Cardiac muscle cell (in vitro differentiated cells and primary cell): ENCODE results near the gene TNFRSF17. TPM values are rescaled to one million over a fixed set of nuclear protein-coding genes. Genes with fewer than 3 reads are reported as not detected.
"Not testable (repeated sequence)": the region's sequence is repeated elsewhere in the genome, so short reads cannot be mapped to it uniquely, and the experiment has no call there.

Experiments used
- DNase-seq, 2 donors: peaks; one replicate each; pipeline versions ENCODE4 v3.0.0 to v3.0.0-alpha.2; 2010 to 2017; ENCODE audit warnings: low read depth in 1 of 2, low spot score in 1 of 2
- H3K27ac ChIP-seq: fragments of 200-600 bp; sonication (generic); 2 replicates; pipeline ENCODE4 v1.5.1; 2016
- H3K27me3 ChIP-seq: fragments of 200-600 bp; sonication (generic); 2 replicates; pipeline ENCODE4 v1.6.0; 2016; ENCODE audit warnings: control low read depth
- H3K36me3 ChIP-seq: fragments of 200-600 bp; sonication (generic); 2 replicates; pipeline ENCODE4 v1.5.1; 2016; ENCODE audit warnings: control low read depth
- H3K4me1 ChIP-seq: fragments of 200-600 bp; sonication (generic); 2 replicates; pipeline ENCODE4 v1.8.1; 2017; ENCODE audit warnings: low read depth, mild to moderate bottlenecking, mixed run types
- H3K4me3 ChIP-seq: fragments of 200-600 bp; sonication (generic); 2 replicates; pipeline ENCODE4 v1.5.1; 2016; ENCODE audit warnings: mild to moderate bottlenecking
- H3K9me3 ChIP-seq: fragments of 200-600 bp; sonication (generic); 2 replicates; pipeline ENCODE4 v1.5.1; 2017; ENCODE audit warnings: low read depth, mild to moderate bottlenecking, control low read depth
- CTCF ChIP-seq: IDR thresholded peaks from 2 replicates; pipeline ENCODE4 v1.5.1; 2012; ENCODE audit warnings: low read depth, mild to moderate bottlenecking, low read length
- polyA plus RNA-seq: library from polyadenylated mRNA; unstranded; fragments of >200 nt; fragmentation: Nextera tagmentation; extraction: Ambion mirVana; gene quantifications from 2 replicates; pipeline ENCODE4 v1.2.1, GENCODE V29; 2016
- total RNA-seq: library from RNA; depleted of rRNA; stranded (reverse); fragments of >200 nt; gene quantifications from 2 replicates; pipeline ENCODE4 v1.2.3, GENCODE V29; 2016

TNFRSF17 gene
- total RNA-seq (not detected in 2 replicates), polyA plus RNA-seq (0.55 TPM in 1 of 2 replicates, not detected in the other)

- no peak within 1 kb of the TSS for H3K27ac ChIP-seq
- no peaks in the 10 kb centered on the region for H3K27me3 ChIP-seq
- TF ChIP-seq CTCF, result no peak
- no peak for DNase-seq
- no peaks in the 10 kb centered on the region for H3K9me3 ChIP-seq
- H3K4me1 ChIP-seq, result no peaks in the 10 kb centered on the region
- H3K4me3 ChIP-seq, result no peak within 1 kb of the TSS
- no peaks in the 10 kb centered on the region for H3K36me3 ChIP-seq
Observed at GRCh38 chr16:11964761-11965551, at the start of gene TNFRSF17. TSS of gene TNFRSF17 (plus strand) at chr16:11965210. CDS start at chr16:11965325, 115 bp downstream.

- Histone ChIP-seq H3K27ac (peak within 1 kb of the TSS; percentile 87), H3K9me3 (no peaks in the 10 kb centered on the region)
Observed at GRCh38 chr16:11915644-11916523, 49.1 kb upstream of the TNFRSF17 start, which contains the start of gene GSPT1. TSS of gene GSPT1 (minus strand) at chr16:11915956. CDS start at chr16:11915720, 236 bp downstream.

GRCh38 chr16:11916524-11917285, 48.3 kb upstream of the TNFRSF17 start:
- H3K27me3 ChIP-seq, result no peaks in the 10 kb centered on the region
- no peak overlapping the region for H3K27ac ChIP-seq
- peaks cover 17% of the 10 kb centered on the region for H3K4me1 ChIP-seq
- no peak for TF ChIP-seq CTCF
- no peaks in the 10 kb centered on the region for H3K9me3 ChIP-seq
- peak in 1 of 2 donors; percentile 12 for DNase-seq
- H3K4me3 ChIP-seq, result peak overlapping the region; percentile 1
- no peaks in the 10 kb centered on the region for H3K36me3 ChIP-seq

More at GRCh38 chr16:11915644-11916523, 49.1 kb upstream of the TNFRSF17 start, which contains the start of gene GSPT1:
- Histone ChIP-seq H3K4me1 (peaks cover 17% of the 10 kb centered on the region), H3K4me3 (peak within 1 kb of the TSS; percentile 89), H3K36me3 (no peaks in the 10 kb centered on the region), H3K27me3 (no peaks in the 10 kb centered on the region)
- DNase-seq, result peak; percentile 99
- TF ChIP-seq CTCF, result no peak

- H3K27me3 ChIP-seq, DNase-seq, H3K27ac ChIP-seq, H3K4me1 ChIP-seq, H3K4me3 ChIP-seq, H3K36me3 ChIP-seq, H3K9me3 ChIP-seq: not testable (repeated sequence)
Observed at GRCh38 chr16:11924046-11924445, 41.0 kb upstream of the TNFRSF17 start.

- not testable (repeated sequence) for DNase-seq, H3K27me3 ChIP-seq, H3K4me1 ChIP-seq, H3K9me3 ChIP-seq, H3K36me3 ChIP-seq, H3K27ac ChIP-seq, H3K4me3 ChIP-seq
Observed at GRCh38 chr16:11927350-11927749, 37.7 kb upstream of the TNFRSF17 start.

GRCh38 chr16:11941945-11942344, 23.1 kb upstream of the TNFRSF17 start, which contains the start of gene NPIPB2:
TSS of gene NPIPB2 (minus strand) at chr16:11942045. CDS start at chr16:11942045, 0 bp downstream.
- H3K27me3 ChIP-seq, H3K27ac ChIP-seq, H3K9me3 ChIP-seq, DNase-seq, H3K36me3 ChIP-seq, H3K4me3 ChIP-seq, H3K4me1 ChIP-seq: not testable (repeated sequence)
